H1 (cell line): ENCODE data around the gene SPSB3. TPM values are rescaled to one million over a fixed set of nuclear protein-coding genes. Genes with fewer than 3 reads are reported as not detected.

Experiments
- CTCF ChIA-PET: fragments of 300-600 bp; sonication (Branson Sonifier 250); formaldehyde crosslinking; loops from one replicate; lab custom pipeline; 2021; ENCODE audit not compliant: partially characterized antibody; lab: Charles Lee
- POLR2A ChIA-PET: fragments of 300-600 bp; sonication (Branson Sonifier 250); formaldehyde crosslinking; loops from one replicate; lab custom pipeline; 2021; ENCODE audit warnings: inconsistent platforms; ENCODE audit not compliant: partially characterized antibody; lab: Charles Lee
- DNase-seq, 2 experiments: peaks; one replicate each; pipeline versions ENCODE4 v3.0.0 to v3.0.0-alpha.2; 2010 to 2022; ENCODE audit warnings: low spot score in 2 of 2, low read depth in 1 of 2, mixed read lengths in 1 of 2
- FAIRE-seq: peaks from 2 replicates; lab custom pipeline; 2011; peaks lifted over from hg19 to GRCh38; lab: Jason Lieb, UNC
- H2AFZ ChIP-seq: 2 replicates; pipeline ENCODE4 v1.8.1; 2012; ENCODE audit warnings: low read length, inconsistent platforms
- H2AK5ac ChIP-seq: 2 replicates; pipeline ENCODE4 v1.6.1; 2013; ENCODE audit warnings: low read depth, low read length
- H2BK120ac ChIP-seq: replicated peaks from 2 replicates; pipeline ENCODE3; 2013; ENCODE audit warnings: low read depth, low read length, inconsistent platforms
- H2BK12ac ChIP-seq: 2 replicates; pipeline ENCODE4 v1.6.1; 2013; ENCODE audit warnings: low read depth, low read length
- H2BK15ac ChIP-seq: 2 replicates; pipeline ENCODE4 v1.6.1; 2013; ENCODE audit warnings: low read length
- H2BK20ac ChIP-seq: 2 replicates; pipeline ENCODE4 v1.6.1; 2013; ENCODE audit warnings: low read length
- H2BK5ac ChIP-seq: 2 replicates; pipeline ENCODE4 v1.6.1; 2013; ENCODE audit warnings: low read depth, low read length
- H3K14ac ChIP-seq: 2 replicates; pipeline ENCODE4 v1.6.1; 2013; ENCODE audit warnings: inconsistent platforms; ENCODE audit not compliant: insufficient read length
- H3K18ac ChIP-seq: 2 replicates; pipeline ENCODE4 v1.6.1; 2013; ENCODE audit warnings: low read length; ENCODE audit errors: extremely low read depth
- H3K23ac ChIP-seq: 2 replicates; pipeline ENCODE4 v1.6.1; 2013; ENCODE audit warnings: inconsistent platforms; ENCODE audit not compliant: insufficient read length
- H3K23me2 ChIP-seq: 2 replicates; pipeline ENCODE4 v1.6.1; 2013; ENCODE audit warnings: low read depth, low read length
- H3K27ac ChIP-seq: 2 replicates; pipeline ENCODE4 v1.6.1; 2011; ENCODE audit warnings: low read depth, low read length, inconsistent platforms
- H3K27me3 ChIP-seq, 4 experiments: replicated peaks in 1 of 4; 1 replicate in 1 of 4; 2 replicates in 3 of 4; pipeline versions ENCODE4 v1.6.1 to v1.8.1; 2011 to 2013; ENCODE audit warnings: low read length in 3 of 4, mild to moderate bottlenecking in 3 of 4, inconsistent platforms in 2 of 4, mixed read lengths in 2 of 4, moderate library complexity in 1 of 4; ENCODE audit not compliant: control insufficient read depth in 3 of 4, insufficient read depth in 3 of 4; ENCODE audit errors: extremely low read depth in 1 of 4
- H3K36me3 ChIP-seq, 4 experiments: 2 replicates each; pipeline versions ENCODE4 v1.6.1 to v1.8.1; 2011 to 2013; ENCODE audit warnings: mild to moderate bottlenecking in 4 of 4, low read length in 3 of 4, moderate library complexity in 2 of 4, control low read depth in 1 of 4, inconsistent platforms in 1 of 4; ENCODE audit not compliant: insufficient read depth in 4 of 4, control insufficient read depth in 2 of 4
- H3K4ac ChIP-seq: replicated peaks from 2 replicates; pipeline ENCODE3; 2013; ENCODE audit warnings: low read length, low read depth, mixed read lengths, inconsistent platforms; ENCODE audit not compliant: insufficient read length
- H3K4me1 ChIP-seq, 4 experiments: replicated peaks in 1 of 4; 1 replicate in 1 of 4; 2 replicates in 3 of 4; pipeline versions ENCODE4 v1.6.1 to v1.8.1; 2011 to 2013; ENCODE audit warnings: low read length in 3 of 4, inconsistent platforms in 2 of 4, mixed read lengths in 1 of 4; ENCODE audit not compliant: insufficient read depth in 4 of 4, control insufficient read depth in 3 of 4
- H3K4me2 ChIP-seq, 2 experiments: 2 replicates each; pipeline versions ENCODE4 v1.6.1 to v1.8.1; 2011 to 2013; ENCODE audit warnings: low read depth in 2 of 2, low read length in 2 of 2, control low read depth in 1 of 2, inconsistent platforms in 1 of 2, mild to moderate bottlenecking in 1 of 2; ENCODE audit not compliant: insufficient read depth in 1 of 2
- H3K4me3 ChIP-seq, 4 experiments: fragments of 200-600, 300-600 bp in 1 of 4; sonication (generic), shearing (Covaris generic), sonication (Bioruptor Twin) in 1 of 4; 2 replicates each; pipeline versions ENCODE4 v1.5.1 to v1.8.1; 2011 to 2016; ENCODE audit warnings: low read length in 4 of 4, low read depth in 3 of 4, control low read depth in 2 of 4, inconsistent platforms in 2 of 4, mild to moderate bottlenecking in 2 of 4, mixed read lengths in 1 of 4, moderate library complexity in 1 of 4; ENCODE audit not compliant: insufficient read depth in 2 of 4; ENCODE audit errors: extremely low read depth in 1 of 4
- H3K56ac ChIP-seq: replicated peaks from 2 replicates; pipeline ENCODE3; 2013; ENCODE audit warnings: low read depth, mild to moderate bottlenecking, mixed read lengths, low read length, inconsistent platforms; ENCODE audit not compliant: insufficient read length
- H3K79me1 ChIP-seq: 2 replicates; pipeline ENCODE4 v1.6.1; 2013; ENCODE audit warnings: low read depth, low read length, control low read depth
- H3K79me2 ChIP-seq, 2 experiments: 2 replicates each; pipeline versions ENCODE4 v1.6.1 to v1.8.1; 2012 to 2013; ENCODE audit warnings: low read length in 2 of 2, mild to moderate bottlenecking in 2 of 2, inconsistent platforms in 1 of 2; ENCODE audit not compliant: insufficient read depth in 2 of 2, control insufficient read depth in 1 of 2
- H3K9ac ChIP-seq, 4 experiments: replicated peaks in 1 of 4; 1 replicate in 1 of 4; 2 replicates in 3 of 4; pipeline versions ENCODE4 v1.6.1 to v1.8.1; 2011 to 2013; ENCODE audit warnings: low read depth in 3 of 4, low read length in 3 of 4, control low read depth in 2 of 4, mild to moderate bottlenecking in 2 of 4, moderate library complexity in 2 of 4, inconsistent platforms in 1 of 4; ENCODE audit errors: extremely low read depth in 1 of 4
- H3K9me3 ChIP-seq, 2 experiments: 2 replicates each; pipeline versions ENCODE4 v1.6.1 to v1.8.1; 2012 to 2013; ENCODE audit warnings: mild to moderate bottlenecking in 2 of 2, moderate library complexity in 2 of 2, control low read depth in 1 of 2, inconsistent platforms in 1 of 2, low read depth in 1 of 2, low read length in 1 of 2, mixed read lengths in 1 of 2; ENCODE audit not compliant: insufficient read depth in 2 of 2
- H4K20me1 ChIP-seq, 2 experiments: replicated peaks in 1 of 2; 2 replicates each; pipeline versions ENCODE3 to v1.8.1; 2011 to 2013; ENCODE audit warnings: inconsistent platforms in 2 of 2, low read length in 2 of 2, mild to moderate bottlenecking in 1 of 2; ENCODE audit not compliant: insufficient read depth in 2 of 2, control insufficient read depth in 1 of 2
- H4K5ac ChIP-seq: 2 replicates; pipeline ENCODE4 v1.6.1; 2013; ENCODE audit warnings: low read length, low read depth, mixed read lengths, inconsistent platforms; ENCODE audit not compliant: insufficient read length
- H4K8ac ChIP-seq: 2 replicates; pipeline ENCODE4 v1.8.0; 2013; ENCODE audit warnings: mild to moderate bottlenecking, moderate library complexity, low read length, inconsistent platforms; ENCODE audit not compliant: insufficient read depth; ENCODE audit errors: extremely low read depth
- H4K91ac ChIP-seq: replicated peaks from 2 replicates; pipeline ENCODE3; 2013; ENCODE audit warnings: low read length, mixed read lengths, inconsistent platforms; ENCODE audit not compliant: insufficient read length
- BRCA1 ChIP-seq: IDR thresholded peaks from 2 replicates; pipeline ENCODE4 v1.6.1; 2012; ENCODE audit warnings: low read depth, low read length, improper control_type of control experiment
- CREB1 ChIP-seq: IDR thresholded peaks from 2 replicates; pipeline ENCODE4 v1.6.1; 2012; ENCODE audit warnings: inconsistent platforms
- FOSL1 ChIP-seq: IDR thresholded peaks from 2 replicates; pipeline ENCODE4 v1.6.1; 2011; ENCODE audit warnings: mild to moderate bottlenecking, low read depth, low read length, moderate library complexity; ENCODE audit not compliant: insufficient read depth
- JUN ChIP-seq: IDR thresholded peaks from 2 replicates; pipeline ENCODE4 v1.6.1; 2011; ENCODE audit warnings: low read depth, mild to moderate bottlenecking, improper control_type of control experiment, low read length
- NANOG ChIP-seq: IDR thresholded peaks from 2 replicates; pipeline ENCODE4 v1.6.1; 2011; ENCODE audit warnings: low read length, low read depth, mild to moderate bottlenecking, inconsistent platforms; ENCODE audit not compliant: insufficient read depth, poor library complexity, severe bottlenecking
- POU5F1 ChIP-seq: IDR thresholded peaks from 2 replicates; pipeline ENCODE4 v1.6.1; 2011; ENCODE audit warnings: low read depth, mild to moderate bottlenecking, low read length, moderate library complexity
- RFX5 ChIP-seq: IDR thresholded peaks from 2 replicates; pipeline ENCODE4 v1.6.1; 2011; ENCODE audit warnings: low read depth, low read length, improper control_type of control experiment, borderline replicate concordance
- YY1 ChIP-seq: IDR thresholded peaks from 2 replicates; pipeline ENCODE4 v1.6.1; 2011; ENCODE audit warnings: low read depth, mild to moderate bottlenecking, low read length
- WGBS, 2 experiments: shearing (Covaris generic) in 1 of 2; methylation state at CpG; one replicate each; pipeline versions ENCODE4 v1.1.6 to v1.1.7; 2013 to 2015; ENCODE audit warnings: low lambda C conversion rate in 2 of 2, mixed read lengths in 2 of 2, inconsistent platforms in 1 of 2, low coverage in 1 of 2, missing lambda C conversion rate in 1 of 2; ENCODE audit not compliant: insufficient replicate concordance in 2 of 2, insufficient coverage in 1 of 2, insufficient read length in 1 of 2; ENCODE audit errors: extremely low coverage in 1 of 2, missing lambda C conversion rate in 1 of 2; 5-methylcytosine and 5-hydroxymethylcytosine counted together
- polyA plus RNA-seq, 7 experiments: library from polyadenylated mRNA; depleted of rRNA in 3 of 7; stranded (reverse) in 5 of 7; unstranded in 2 of 7; fragments of >200 nt in 5 of 7; fragments of 200-250 nt in 2 of 7; gene quantifications; 1 replicate in 5 of 7; 2 replicates in 1 of 7; 4 replicates in 1 of 7; pipeline versions ENCODE4 v1.2.1 to v1.2.3, GENCODE V29; 2011 to 2013; ENCODE audit warnings: missing spikeins in 2 of 7, mixed read lengths in 2 of 7
- total RNA-seq: library from RNA; stranded (reverse); fragmentation: NEBNext Ultra II Directional; extraction: Animal tissue kit (Norgen Biotek cat#: 25700); gene quantifications from 2 replicates; pipeline ENCODE4 v1.2.1, GENCODE V29; 2021

Gene SPSB3
- total and polyA plus RNA-seq, 2 of the 8 experiments (the other 6 are each of a cell fraction or from before 2014, with no cell fraction given): 22.5 to 37.8 TPM

GRCh38 chr16:1747934-1748333 is 34.4 kb downstream of the SPSB3 start:
- Histone ChIP-seq H3K9ac (no peak overlapping the region), H3K23ac (no peak overlapping the region), H3K36me3 (peaks cover 0 to 20% (median 2%) of the 10 kb centered on the region in 4 experiments; a peak in 4 of 8 replicates), H3K4me1 (no peaks in the 10 kb centered on the region), H4K8ac (no peak overlapping the region), H4K91ac (no peak overlapping the region), H2BK20ac (no peak overlapping the region), H3K9me3 (no peaks in the 10 kb centered on the region), H2BK5ac (no peak overlapping the region), H3K14ac (no peak overlapping the region), H3K4me3 (no peak overlapping the region), H3K4ac (no peak overlapping the region), H3K27ac (no peak overlapping the region), H2AK5ac (no peak overlapping the region), H2BK12ac (no peak overlapping the region), H4K5ac (no peak overlapping the region), H2AFZ (no peak overlapping the region), H3K27me3 (no peaks in the 10 kb centered on the region), H3K18ac (no peak overlapping the region), H3K79me2 (no peaks in the 10 kb centered on the region), H3K4me2 (no peak overlapping the region), H3K56ac (no peak overlapping the region), H4K20me1 (peaks cover 0 to 4% of the 10 kb centered on the region in 2 experiments), H2BK15ac (no peak overlapping the region), H2BK120ac (no peak overlapping the region), H3K79me1 (no peaks in the 10 kb centered on the region), H3K23me2 (no peaks in the 10 kb centered on the region)
- no peak for FAIRE-seq
- no peak for DNase-seq
- TF ChIP-seq BRCA1 (no peak), RFX5 (no peak), NANOG (no peak), JUN (no peak), YY1 (no peak), FOSL1 (no peak), CREB1 (no peak), POU5F1 (no peak)
- CTCF ChIA-PET: interaction anchor here (0.7 to 1.3 kb wide), 2 partner anchors 15 to 22 kb away, joined by 3 read pairs; no protein-coding TSS in a partner anchor
- 95% methylated on average over 9 of the region's 11 CpGs; no CpG with 5 or more reads in 1 of the 2 experiments for WGBS, 2 experiments
- POLR2A ChIA-PET: interaction anchor here (0.6 to 5.5 kb wide), 5 partner anchors 10 to 129 kb away, joined by 3 to 18 read pairs (median 3); partner anchors contain the start of genes MAPK8IP3 and NME3
